GM19035 (cell line): ENCODE data around the gene KCTD2.
"Not testable (repeated sequence)": the region's sequence is repeated elsewhere in the genome, so short reads cannot be mapped to it uniquely, and the experiment has no call there.

ENCODE experiments used
- ATAC-seq: cut with Tn5 transposase; IDR thresholded peaks from one replicate; pipeline ENCODE4 v1.9.1; 2021; ENCODE audit not compliant: unreplicated experiment

Gene KCTD2

DNA sequence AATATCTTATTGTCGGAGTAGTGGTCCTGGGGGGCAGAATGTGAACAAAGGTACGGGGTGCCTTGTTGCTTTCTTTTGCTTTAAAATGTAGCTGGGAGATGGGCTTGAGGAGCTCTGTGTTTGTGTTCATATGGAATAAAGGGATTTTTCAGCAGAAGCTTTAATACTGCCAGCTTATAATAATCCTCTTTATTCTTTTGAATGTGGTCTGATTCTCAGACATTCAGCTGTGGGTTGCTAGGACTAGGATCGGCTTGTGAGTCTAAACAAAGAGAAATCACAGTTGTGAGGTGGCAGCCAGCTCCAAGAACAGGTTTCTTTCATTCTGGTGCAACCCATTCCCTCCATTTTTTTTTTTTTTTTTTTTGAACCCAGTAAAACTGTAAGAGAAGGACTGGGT, 27.3 kb upstream of the KCTD2 start:
- ATAC-seq = no peak

GRCh38 chr17:75020331-75021110, 26.5 kb upstream of the KCTD2 start:
- ATAC-seq = no peak

DNA sequence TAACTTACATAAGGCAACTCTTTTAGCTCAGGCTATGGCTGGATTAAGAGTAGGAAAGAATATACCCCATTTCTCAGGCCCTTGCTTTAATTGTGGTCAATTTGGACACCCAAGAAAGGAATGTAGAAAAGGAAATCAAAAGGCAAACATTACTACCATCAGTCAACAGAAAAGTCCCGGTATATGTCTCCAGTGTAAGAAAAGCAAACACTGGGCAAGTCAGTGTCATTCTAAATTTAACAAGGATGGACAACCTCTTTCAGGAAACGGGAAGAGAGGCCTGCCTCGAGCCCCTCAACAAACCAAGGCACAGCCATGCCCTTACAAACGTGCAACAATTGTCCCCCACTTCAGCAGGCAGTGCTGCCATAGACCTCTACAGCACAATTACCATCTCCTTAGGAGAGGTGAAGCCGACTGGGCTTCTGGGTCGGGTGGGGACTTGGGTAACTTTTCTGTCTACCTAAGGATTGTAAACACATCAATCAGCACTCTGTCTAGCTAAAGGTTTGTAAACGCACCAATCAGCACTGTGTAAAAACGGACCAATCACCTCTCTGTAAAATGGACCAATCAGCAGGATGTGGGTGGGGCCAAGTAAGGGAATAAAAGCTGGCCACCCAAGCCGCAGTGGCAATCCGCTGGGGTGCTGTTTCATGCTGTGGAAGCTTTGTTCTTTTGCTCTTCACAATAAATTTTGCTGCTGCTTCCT, 22.2 kb upstream of the KCTD2 start:
- ATAC-seq = no peak

DNA sequence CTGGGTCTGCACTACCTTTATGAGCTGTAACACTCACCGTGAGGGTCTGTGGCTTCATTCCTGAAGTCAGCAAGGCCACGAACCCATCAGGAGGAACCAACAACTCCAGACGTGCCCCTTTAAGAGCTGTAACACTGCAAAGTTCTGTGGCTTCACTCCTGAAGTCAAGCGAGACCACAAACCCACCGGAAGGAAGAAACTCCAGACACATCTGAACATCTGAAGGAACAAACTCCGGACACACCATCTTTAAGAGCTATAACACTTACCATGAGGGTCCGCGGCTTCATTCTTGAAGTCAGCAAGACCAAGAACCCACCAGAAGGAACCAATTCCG, 21.7 kb upstream of the KCTD2 start:
- not testable (repeated sequence) for ATAC-seq

DNA sequence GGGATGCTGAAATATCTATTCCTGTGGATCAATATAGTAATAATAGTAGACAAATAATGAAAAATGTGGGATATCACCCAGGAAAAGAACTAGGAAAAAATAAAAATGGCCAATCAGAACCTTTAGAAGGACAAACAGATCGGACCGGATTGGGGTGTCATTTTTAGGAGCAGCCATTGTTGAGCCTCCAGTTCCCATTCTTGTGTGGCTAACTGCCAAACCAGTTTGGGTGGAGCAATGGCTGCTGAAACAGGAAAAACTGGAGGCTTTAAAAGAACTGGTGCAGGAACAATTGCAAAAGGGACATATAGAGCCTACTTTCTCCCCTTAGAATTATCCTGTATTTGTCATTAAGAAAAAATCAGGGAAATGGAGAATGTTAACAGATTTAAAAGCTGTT, 20.4 kb upstream of the KCTD2 start:
- ATAC-seq = not testable (repeated sequence)

DNA sequence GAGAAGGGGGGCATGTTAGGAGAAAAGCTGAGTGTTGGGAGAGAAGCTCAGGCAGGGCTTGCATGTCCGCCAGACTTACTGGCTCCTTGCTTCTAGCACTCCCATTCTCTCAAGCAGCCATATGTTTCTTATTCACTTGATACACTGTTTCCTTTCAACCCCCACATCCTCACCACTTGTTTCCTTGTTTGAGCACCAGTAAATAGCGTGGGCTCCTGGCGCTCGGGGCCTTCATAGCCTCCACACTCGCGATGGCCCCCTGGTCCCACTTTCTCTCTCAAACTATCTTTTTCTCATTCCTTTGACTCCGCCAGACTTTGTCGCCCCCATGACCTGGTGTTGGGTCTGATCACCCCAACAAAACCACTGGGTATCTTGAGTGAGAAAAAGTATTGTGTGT, 16.9 kb upstream of the KCTD2 start:
- ATAC-seq = no peak

DNA sequence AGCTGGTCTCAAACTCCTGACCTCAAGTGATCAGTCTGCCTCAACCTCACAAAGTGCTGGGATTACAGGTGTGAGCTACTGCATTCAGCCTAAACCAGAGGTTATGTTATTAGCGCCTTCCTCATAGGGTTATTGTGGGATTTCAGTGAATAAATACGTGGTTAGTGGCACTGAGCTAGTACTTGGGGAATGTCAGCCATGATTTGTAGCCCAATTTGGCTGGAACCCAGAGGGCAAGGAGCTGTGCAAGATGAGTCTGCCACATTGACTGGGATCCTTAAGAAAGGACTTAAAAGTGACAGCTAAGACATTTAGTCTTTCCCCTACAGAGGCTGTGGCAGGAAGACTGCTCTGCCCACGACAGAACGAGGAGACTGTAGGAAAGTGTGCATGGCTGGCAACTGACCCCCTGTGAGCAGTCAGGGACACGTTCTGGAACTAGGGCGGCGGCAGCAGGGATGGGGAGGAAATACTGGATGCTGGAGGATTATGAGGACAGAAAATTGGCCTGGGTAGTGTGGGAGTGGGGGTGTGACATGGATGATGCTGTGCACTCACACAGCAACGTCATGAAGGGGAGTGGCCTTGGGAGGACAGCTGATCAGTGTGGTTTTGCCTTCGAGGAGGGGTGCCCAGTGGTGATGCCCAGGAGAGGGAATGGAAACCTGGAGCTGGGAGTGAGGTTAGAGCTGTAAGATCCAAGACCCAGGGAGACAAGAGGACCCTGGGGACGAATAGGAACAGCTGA, 14.9 kb upstream of the KCTD2 start:
- no peak for ATAC-seq

DNA sequence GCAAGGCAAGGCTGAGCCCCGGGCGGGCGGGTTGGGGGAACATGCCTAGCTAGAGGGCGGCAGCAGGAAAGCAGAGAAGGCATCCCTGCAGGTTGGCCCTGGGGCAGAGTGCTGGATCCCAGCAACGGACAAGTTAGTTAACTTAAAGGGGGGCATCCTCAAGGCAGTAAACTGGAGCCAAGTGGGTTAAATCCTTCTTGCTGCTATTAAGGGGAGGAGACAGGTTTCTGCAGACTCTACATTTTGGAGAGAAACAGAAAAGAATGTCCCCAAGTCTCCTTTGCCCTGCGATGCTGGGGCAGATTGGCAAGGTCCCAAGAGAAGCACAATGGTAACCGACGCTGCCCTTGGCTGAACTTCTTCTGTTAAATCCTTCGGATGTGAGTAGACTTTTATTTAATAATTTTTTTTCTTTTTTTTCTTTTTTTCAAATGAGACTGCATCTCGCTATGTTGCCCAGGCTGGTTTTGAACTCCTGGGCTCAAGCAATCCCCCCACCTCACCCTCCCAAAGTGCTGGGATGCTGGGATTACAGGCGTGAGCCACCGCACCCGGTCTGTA, 14.2 kb upstream of the KCTD2 start:
- ATAC-seq = no peak

GRCh38 chr17:75033346-75034235, 13.4 kb upstream of the KCTD2 start:
- ATAC-seq = peak; percentile 49

DNA sequence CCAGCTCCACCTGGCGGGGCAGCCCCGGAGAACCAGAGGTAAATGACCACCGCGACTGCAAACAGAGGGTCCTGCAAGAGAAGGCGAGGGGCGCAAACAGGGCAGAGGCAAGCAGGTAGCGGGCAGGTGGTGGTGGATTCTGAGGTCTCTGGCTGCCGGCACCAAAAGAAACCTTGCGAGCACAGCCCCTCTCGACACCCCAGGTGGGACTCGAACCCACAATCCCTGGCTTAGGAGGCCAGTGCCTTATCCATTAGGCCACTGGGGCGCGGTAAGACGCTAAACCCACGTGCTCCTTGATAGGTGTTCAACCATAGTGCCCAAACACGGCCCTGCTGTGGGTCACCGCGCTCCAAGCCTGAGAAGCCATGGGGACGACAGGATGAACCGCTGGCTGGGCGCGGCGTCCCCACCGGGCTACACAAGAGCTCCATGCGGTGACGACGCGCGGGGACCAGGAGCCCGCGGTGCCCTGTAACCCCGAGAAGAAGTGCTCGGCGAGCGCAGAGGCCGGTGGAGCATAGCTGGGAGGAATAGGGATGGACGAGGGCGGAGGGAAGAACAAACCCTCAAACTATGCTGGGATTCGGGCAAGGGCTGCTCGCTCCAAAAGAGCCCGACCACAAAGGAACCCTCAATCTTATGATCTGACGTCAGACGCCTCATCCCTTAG, 12.7 kb upstream of the KCTD2 start:
- peak; percentile 60 for ATAC-seq

- no peak for ATAC-seq
Measured at GRCh38 chr17:75036643-75037268, 10.3 kb upstream of the KCTD2 start.

- no peak for ATAC-seq
Measured at GRCh38 chr17:75039238-75039637, 7.8 kb upstream of the KCTD2 start.

DNA sequence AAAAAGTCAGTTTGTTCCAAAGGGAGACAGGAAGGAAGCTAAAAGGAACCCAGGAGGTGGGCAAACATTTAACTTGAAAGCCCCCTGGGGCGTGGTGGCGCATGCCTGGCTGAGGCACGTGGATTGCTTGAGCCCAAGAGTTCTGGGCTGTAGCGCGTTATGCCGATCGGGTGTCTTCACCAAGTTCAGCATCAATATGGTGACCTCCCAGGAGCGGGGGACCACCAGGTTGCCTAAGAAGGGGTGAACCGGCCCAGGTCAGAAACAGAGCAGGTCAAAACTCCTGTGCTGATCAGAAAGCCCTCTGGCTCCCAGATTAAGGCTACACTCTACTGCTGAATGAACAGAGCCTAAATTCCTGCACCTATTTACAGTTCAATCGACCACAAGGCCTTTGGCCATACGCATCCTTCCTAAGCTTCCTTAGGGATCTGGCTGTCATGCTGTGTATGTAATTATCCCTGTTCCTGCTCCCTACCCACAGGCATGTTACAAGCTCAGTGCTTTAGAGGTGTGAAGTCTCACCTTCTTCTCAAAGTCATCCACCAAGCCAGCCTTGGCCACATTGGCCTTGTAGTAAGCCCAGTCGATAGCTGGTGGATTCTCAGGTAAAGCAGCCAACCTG, 5.3 kb upstream of the KCTD2 start:
- ATAC-seq = no peak

DNA sequence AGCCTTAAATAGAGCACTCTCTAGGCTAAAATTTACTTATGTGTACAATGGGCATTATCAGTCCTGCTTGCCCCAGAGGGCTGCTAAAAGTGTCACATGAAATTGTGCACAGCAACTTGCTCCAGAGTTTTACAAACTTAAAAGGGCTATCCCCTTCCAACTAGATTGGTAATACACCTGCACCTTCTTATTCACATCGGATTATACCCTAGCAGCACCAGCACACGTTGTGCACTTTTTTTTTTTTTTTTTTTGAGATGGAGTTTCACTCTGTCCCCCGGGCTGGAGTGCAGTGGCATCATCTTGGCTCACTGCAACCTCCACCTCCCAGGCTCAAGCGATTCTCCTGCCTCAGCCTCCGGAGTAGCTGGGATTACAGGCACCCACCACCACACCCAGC, 3.2 kb upstream of the KCTD2 start:
- ATAC-seq = not testable (repeated sequence)

DNA sequence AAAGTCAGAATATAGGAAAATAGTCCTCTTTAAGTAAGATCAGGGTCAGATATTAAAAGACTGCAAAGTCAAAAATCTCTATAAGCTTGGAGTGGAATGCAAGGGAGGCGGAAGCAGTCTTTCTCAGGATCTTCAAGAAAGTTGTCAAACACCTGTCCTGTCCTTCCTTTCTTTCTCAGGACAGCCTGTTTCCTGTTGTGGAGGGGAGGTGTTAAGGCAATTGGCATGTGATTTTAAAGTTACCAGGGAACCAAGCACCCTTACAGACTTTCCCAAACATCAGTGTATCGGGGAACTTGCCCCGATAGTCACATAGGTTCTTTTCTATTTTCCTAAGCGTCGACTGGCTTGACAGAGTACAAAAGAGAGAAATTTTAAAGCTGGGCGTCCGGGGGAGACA, 2.3 kb upstream of the KCTD2 start:
- no peak for ATAC-seq

- not testable (repeated sequence) for ATAC-seq
Measured at GRCh38 chr17:75045946-75046406, 1.0 kb upstream of the KCTD2 start.

DNA sequence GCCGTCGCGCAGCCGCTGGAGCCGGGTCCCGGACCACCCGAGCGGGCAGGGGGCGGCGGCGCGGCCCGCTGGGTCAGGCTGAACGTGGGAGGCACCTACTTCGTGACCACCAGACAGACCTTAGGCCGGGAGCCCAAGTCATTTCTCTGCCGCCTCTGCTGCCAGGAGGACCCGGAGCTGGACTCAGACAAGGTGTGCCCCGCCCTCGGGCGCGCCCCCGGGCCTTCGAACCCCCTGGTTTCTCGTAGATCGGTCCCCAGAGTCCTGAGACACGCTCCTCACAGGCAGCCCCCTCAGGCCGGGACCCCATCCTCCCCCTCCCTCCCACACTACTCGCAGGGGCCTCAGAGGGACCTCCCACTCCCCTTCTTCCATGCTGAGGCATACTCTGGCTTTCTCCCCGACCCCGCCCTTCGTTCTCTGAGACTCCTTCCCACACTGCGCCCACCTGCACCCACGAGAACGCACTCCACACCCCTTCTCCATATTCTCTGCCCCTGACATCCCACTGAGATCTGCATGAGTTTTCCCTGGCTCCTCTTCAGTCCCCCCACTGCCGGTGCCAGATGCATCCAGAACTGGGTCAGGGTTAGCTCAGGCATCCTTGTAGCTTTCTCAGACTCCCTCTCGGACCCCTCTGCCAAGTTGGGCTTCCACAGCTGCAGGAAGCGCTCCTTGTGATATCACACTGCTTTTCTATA, 523 bp downstream of the KCTD2 start:
- ATAC-seq = peak; percentile 20

GRCh38 chr17:75048249-75048878, 1.3 kb downstream of the KCTD2 start:
- ATAC-seq = no peak
